SU-DHL-6 (cell line): Measurements from ENCODE around the gene OTUB2.

Source experiments
- EZH2phosphoT487 ChIP-seq: fragments of 200-600 bp; sonication (generic), shearing (Covaris generic); conservative IDR thresholded peaks from 2 replicates; pipeline ENCODE4 v1.6.1; 2018; ENCODE audit warnings: mild to moderate bottlenecking, antibody characterized with exemption, low read length, moderate library complexity, mixed read lengths
- TF ChIP-seq, protein P1 (sequence below): fragments of 200-600 bp; sonication (generic); IDR thresholded peaks from one replicate; pipeline ENCODE4 v1.5.1; 2017; ENCODE audit warnings: antibody characterized with exemption, mild to moderate bottlenecking, low read length, moderate library complexity; ENCODE audit not compliant: insufficient read depth, poor library complexity, severe bottlenecking

DNA sequence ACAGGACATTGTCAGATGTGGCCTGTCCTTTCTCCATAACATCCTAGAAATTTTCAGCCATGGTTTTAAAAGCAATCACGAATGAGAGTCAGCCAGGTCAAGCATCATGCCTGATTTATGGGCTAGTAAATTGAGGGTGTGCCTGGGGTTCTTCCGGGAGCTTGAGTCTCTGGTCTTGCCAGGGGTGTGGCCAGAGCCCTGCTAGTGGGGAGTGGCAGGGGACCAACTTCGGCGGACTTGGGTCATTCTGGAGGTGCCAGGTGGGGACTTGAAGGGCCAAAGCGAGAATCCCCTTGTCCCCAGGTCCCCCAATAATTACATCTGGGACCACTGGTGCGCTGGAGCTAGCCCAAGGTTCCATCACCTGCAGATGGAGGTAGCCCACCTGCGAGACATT, 5.7 kb downstream of the OTUB2 start:
- TF ChIP-seq, protein P1, sequence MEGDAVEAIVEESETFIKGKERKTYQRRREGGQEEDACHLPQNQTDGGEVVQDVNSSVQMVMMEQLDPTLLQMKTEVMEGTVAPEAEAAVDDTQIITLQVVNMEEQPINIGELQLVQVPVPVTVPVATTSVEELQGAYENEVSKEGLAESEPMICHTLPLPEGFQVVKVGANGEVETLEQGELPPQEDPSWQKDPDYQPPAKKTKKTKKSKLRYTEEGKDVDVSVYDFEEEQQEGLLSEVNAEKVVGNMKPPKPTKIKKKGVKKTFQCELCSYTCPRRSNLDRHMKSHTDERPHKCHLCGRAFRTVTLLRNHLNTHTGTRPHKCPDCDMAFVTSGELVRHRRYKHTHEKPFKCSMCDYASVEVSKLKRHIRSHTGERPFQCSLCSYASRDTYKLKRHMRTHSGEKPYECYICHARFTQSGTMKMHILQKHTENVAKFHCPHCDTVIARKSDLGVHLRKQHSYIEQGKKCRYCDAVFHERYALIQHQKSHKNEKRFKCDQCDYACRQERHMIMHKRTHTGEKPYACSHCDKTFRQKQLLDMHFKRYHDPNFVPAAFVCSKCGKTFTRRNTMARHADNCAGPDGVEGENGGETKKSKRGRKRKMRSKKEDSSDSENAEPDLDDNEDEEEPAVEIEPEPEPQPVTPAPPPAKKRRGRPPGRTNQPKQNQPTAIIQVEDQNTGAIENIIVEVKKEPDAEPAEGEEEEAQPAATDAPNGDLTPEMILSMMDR = no peak
- no peak for TF ChIP-seq EZH2phosphoT487
